Suppressor macrophage (primary cell): ENCODE results near the gene ARHGAP18.

Experiments
- DNase-seq, 4 experiments: peaks; one replicate each; pipeline ENCODE4 v3.0.0-alpha.2; 2020 to 2022

ARHGAP18 gene

GRCh38 chr6:129667034-129667433 is 42.9 kb downstream of the ARHGAP18 start:
- DNase-seq = no peak

DNA sequence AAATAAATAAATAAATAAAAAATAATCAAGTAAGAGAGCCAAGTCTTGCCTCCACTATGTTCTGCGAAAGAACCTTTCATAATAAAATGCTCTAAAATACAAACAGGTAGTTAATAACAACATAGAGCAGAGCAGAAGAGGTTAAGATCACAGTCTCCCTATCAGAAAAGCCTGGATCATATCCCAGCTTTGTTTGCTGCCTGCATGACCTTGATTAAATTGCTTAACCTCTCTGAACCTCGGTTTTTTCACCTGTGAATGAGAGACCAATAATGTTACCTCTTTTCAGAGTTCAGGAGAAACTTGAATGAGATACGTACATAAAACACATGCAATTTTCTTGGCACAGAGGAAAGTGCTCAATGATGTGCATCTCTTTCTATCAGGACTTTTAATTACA is 44.4 kb downstream of the ARHGAP18 start:
- DNase-seq = no peak

DNA sequence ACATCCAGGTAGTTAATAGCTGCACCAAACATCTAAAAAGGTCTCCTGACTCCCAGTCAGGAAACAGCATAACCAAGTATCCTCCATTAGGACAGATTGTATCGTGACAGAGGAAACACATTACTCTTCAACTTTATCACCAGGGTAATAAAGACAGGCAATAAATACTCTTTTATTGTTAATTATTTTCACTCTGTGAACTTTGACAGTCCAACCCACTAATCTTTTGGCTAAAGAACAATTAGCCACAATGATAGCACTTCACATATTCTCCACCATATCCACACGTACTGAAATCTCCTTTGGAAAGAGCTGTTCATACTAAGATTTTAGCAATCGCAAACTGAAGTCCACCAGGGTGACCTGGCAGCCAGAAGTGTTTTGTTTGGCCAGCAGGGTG is 46.4 kb downstream of the ARHGAP18 start:
- no peak for DNase-seq

GRCh38 chr6:129662980-129663431 is 47.0 kb downstream of the ARHGAP18 start:
- no peak for DNase-seq

- no peak for DNase-seq
These were observed 47.6 kb downstream of the ARHGAP18 start for GRCh38 chr6:129662406-129662766.

DNA sequence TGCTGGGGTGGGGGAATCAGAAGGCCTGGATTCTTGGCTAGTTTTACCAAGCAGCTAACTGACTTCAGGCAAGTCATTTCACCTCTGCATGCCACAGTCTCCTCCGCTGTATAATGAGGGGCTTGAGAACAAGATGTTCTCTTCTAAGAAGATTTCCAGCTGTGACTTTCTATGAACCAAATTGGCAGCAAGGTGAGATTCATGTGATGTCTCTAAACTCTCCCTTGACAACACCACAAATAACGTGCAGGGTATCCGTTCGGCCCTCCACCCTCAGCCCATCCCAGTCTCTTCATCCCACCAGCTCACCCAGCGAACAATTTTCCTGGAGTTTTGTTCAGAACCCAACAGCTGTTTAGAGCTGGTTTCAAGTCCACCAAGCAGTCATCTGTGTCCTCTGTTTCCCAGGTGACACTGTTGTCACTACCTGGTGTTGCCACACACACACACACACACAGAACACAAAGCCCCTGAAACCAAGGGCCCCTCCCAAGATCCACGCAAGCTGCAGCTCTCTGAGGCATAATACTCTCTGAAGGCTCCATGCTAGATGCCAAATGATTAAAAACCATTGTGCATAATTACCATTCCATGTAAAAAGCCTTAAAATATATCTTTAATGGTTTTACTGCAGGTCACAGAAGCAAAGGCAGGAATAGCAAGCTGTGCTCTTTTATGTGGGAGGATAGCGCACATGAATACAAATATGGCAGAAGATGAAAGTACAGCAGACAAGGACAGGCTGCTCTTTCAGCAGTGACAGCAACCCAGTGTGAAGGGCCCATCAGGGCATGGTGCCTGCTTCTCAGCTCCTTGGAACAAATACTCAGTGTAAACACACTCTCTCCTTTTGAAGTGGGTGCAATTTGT is 48.2 kb downstream of the ARHGAP18 start:
- no peak for DNase-seq

DNA sequence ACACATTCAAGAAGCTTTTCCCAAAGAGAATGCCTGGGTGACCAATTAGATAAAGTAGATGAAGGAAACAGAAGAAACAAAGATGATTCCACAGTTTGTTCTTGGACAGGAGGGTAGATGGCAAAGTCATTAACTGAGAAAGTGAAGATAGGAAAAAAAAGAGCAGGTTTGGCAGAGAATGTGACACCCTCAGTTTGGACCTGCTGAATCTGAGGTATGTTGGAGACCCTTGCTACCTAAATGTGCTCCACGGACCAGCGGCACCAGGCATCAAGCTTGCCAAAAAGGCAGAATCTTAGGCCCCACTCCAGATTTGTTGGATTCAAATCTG is 49.7 kb downstream of the ARHGAP18 start:
- DNase-seq = no peak

GRCh38 chr6:129659590-129660345 is 50.2 kb downstream of the ARHGAP18 start:
- no peak for DNase-seq

DNA sequence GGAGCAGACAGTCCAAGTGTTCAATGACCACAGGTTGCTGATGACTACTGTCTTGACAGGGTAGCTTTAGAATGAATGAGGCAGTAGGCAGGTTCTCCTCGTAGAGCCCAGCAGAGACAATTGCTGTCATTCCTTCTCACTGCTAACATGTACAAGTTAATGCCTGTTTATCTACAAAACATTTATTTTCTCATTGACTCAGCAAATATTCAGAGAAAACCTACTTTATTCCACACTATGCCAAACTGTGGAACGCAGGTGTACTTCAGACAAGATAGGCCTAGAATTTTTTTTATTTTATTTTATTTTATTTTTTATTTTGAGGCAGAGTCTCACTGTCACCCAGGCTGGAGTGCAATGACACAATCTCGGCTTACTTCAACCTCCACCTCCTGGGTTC is 50.8 kb downstream of the ARHGAP18 start:
- no peak for DNase-seq

- DNase-seq = peak; percentile 50 to 80 (median 66)
These were observed 52.5 kb downstream of the ARHGAP18 start for GRCh38 chr6:129657483-129657882.

DNA sequence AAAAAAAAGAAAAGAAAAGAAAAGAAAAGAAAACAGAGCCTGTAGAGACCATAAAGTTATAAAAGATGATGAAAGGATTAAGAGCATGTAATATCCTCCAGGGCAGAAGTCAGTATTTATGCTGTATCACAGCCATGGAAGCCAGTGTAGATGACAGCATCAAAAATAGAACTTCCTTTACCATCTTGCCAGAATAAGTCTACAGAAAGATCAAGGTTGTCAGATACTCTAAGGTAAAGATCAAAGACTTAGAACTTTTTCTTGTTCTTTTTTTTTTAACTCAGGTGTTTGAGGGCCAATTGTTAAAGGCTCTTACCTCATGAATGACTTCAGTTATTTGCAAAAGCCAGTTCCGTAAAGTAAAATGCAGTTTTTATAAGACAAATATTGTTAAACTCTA is 54.6 kb downstream of the ARHGAP18 start:
- no peak for DNase-seq

GRCh38 chr6:129653746-129654145 is 56.2 kb downstream of the ARHGAP18 start:
- no peak for DNase-seq

GRCh38 chr6:129653229-129653628 is 56.7 kb downstream of the ARHGAP18 start:
- no peak for DNase-seq

GRCh38 chr6:129651291-129651691 is 58.7 kb downstream of the ARHGAP18 start:
- no peak for DNase-seq

DNA sequence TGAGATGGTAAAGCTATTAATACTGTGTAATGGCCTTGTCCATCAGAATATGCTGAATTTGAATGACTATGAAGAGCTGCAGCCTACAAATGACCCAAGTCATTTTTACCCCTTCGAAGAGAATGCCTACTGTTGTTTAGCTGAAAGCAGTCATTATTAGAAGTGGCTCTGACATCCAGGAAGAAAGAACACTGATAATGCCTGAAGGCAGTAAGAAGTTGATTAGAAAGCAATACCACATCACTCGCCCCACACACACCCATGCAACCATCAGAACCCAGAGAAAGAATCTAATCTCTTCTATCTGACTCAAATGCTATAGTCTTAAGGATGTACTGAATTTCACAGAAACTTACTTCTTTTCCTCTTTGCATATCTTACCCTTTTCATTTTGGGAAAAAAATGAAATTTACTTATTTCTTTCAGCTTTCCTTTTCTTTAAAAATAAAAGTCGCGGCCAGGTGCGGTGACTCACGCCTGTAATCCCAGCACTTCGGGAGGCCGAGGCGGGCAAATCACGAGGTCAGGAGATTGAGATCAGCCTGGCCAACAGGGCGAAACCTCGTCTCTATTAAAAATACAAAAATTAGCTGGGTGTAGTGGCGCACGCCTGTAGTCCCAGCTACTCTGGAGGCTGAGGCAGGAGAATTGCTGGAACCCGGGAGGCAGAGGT is 61.0 kb downstream of the ARHGAP18 start:
- no peak for DNase-seq

GRCh38 chr6:129647044-129647443 is 62.9 kb downstream of the ARHGAP18 start:
- DNase-seq = no peak

DNA sequence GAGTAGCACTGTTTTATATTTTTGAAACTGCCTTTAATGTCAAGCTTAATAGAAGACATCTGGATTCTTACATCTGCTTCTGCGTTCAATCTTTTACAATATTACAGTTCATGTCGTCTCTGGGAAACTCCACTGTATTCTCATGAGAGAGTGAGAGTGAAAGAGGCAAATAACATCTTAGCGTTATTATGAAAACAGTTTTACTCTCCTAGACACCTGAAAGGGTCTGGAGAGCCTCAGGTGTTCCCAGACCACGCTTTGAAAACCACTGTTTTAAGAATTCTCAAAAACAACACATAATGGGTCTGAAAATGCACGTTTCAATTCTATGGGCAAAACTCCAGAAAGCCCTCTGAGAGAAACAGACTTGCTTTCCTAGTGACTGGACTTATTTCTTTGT is 63.3 kb downstream of the ARHGAP18 start:
- DNase-seq = no peak

- DNase-seq = no peak
These were observed 64.0 kb downstream of the ARHGAP18 start for GRCh38 chr6:129645830-129646579.

DNA sequence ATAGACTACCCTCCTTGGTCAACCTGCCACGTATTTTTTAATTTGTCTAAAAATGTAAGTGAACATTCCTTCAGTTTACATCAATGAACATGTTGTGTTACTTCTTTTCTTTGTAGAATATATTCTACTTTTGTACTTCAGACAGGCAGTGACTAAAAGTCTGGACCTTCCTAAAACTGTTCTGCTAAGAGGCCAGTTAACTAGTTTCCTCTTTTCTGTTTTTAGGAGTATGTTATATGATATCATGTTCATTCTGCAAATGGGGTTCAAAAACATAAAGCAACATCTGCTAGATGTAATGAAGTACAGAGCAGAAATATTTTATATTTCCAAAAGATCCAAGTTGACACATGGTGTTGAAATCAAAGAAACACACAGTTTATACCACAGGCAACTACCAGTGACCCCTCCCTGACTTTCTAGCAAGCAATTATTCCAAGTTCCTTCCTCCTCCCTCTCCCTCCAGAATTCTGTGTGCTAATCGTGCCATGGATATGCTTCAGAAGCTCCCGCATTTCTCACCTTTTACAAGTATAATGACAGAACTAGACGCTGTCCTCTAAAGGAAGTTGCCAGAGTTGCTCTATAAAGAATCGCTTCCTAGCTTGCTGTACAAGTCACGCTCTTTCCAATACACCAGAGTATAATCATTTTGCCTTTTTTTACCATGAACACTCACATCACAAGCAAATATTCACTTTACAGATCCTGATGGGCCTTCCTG is 64.7 kb downstream of the ARHGAP18 start:
- peak in 2 of 4 experiments; percentile 65 for DNase-seq

- DNase-seq = no peak
These were observed 65.4 kb downstream of the ARHGAP18 start for GRCh38 chr6:129644567-129645015.

DNA sequence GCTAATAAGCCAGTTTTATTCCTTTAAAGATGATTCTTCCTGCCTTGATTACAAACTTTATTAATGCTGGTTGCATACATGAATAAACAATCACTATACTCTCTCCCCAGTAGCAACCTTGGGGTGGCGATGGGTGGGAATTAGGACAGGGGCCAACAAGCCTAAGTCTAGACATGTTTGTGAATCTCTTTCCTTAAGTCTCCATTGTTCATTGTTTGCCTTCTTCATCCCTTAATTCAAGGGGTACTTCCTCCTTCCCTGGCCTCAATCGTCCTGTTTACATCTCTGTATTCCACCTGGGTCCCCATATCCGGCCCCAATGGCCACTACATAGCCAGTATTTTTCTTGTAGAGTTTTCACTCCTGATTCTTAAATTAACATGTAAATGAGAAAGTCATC is 66.0 kb downstream of the ARHGAP18 start:
- DNase-seq = no peak

- peak; percentile 41 to 77 (median 56) for DNase-seq
These were observed 66.8 kb downstream of the ARHGAP18 start for GRCh38 chr6:129643176-129643575.
